Breast epithelium (tissue), 3 donors: ENCODE measurements around the gene DYRK1A.

Experiments used
- POLR2A ChIP-seq: fragments of 450-650 bp; IDR thresholded peaks from one replicate; pipeline ENCODE4 v1.6.1; 2016; ENCODE audit warnings: antibody characterized with exemption, mild to moderate bottlenecking, moderate library complexity
- POLR2AphosphoS5 ChIP-seq, 3 donors: sonication (generic); formaldehyde crosslinking; IDR thresholded peaks; one replicate each; pipeline ENCODE4 v1.6.1; 2017; ENCODE audit warnings: antibody characterized with exemption in 3 of 3
- TF ChIP-seq, protein P1 (sequence below), 3 donors: fragments of 450-650 bp; IDR thresholded peaks; one replicate each; pipeline ENCODE4 v1.5.1; 2016 to 2017; ENCODE audit warnings: antibody characterized with exemption in 3 of 3, mild to moderate bottlenecking in 3 of 3, moderate library complexity in 3 of 3

DNA sequence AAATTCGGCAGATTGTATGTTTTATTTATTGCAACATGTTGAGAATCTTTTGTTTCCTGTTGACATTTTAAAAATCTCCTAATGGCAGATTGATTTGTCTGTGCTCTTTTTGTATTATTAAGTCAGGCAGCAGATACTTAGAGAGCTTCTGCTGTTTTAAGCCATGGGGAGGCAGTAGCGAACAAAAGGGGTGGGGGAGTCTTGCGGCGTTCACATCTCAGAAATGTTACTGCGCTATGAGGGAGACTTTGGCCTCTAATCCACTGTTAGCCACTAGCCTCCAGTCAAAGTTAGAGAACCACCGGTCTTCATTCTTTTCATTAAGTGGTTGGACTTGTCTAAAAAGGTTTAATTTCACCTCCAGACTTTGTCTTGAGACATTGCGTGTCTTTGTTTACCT, 93.6 kb downstream of the DYRK1A start:
- TF ChIP-seq POLR2A (no peak), POLR2AphosphoS5 (IDR thresholded peaks at IDR 0.05) (no peak)
- TF ChIP-seq, protein P1, sequence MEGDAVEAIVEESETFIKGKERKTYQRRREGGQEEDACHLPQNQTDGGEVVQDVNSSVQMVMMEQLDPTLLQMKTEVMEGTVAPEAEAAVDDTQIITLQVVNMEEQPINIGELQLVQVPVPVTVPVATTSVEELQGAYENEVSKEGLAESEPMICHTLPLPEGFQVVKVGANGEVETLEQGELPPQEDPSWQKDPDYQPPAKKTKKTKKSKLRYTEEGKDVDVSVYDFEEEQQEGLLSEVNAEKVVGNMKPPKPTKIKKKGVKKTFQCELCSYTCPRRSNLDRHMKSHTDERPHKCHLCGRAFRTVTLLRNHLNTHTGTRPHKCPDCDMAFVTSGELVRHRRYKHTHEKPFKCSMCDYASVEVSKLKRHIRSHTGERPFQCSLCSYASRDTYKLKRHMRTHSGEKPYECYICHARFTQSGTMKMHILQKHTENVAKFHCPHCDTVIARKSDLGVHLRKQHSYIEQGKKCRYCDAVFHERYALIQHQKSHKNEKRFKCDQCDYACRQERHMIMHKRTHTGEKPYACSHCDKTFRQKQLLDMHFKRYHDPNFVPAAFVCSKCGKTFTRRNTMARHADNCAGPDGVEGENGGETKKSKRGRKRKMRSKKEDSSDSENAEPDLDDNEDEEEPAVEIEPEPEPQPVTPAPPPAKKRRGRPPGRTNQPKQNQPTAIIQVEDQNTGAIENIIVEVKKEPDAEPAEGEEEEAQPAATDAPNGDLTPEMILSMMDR (IDR thresholded peaks at IDR 0.05), result no peak
